HCT116 (cell line): ENCODE data around the gene RNF113A.

Experiments
- ELF1 ChIP-seq: IDR thresholded peaks from 2 replicates; pipeline ENCODE4 v1.6.1; 2012; ENCODE audit warnings: low read depth, borderline replicate concordance
- EZH2 ChIP-seq: fragments of 200-600 bp; sonication (generic); IDR thresholded peaks from 2 replicates; pipeline ENCODE4 v1.6.1; 2017; ENCODE audit warnings: antibody characterized with exemption, mixed run types
- EZH2phosphoT487 ChIP-seq: fragments of 200-600 bp; IDR thresholded peaks from 2 replicates; pipeline ENCODE4 v1.6.1; 2018; ENCODE audit warnings: antibody characterized with exemption, borderline replicate concordance
- JUND ChIP-seq: IDR thresholded peaks from 2 replicates; pipeline ENCODE4 v1.6.1; 2012
- MAX ChIP-seq: IDR thresholded peaks from 2 replicates; pipeline ENCODE4 v1.6.1; 2012
- POLR2A ChIP-seq: IDR thresholded peaks from 2 replicates; pipeline ENCODE4 v1.7.0; 2011; ENCODE audit warnings: borderline replicate concordance; ENCODE audit not compliant: insufficient read depth, insufficient read length; ENCODE audit errors: extremely low read depth
- POLR2AphosphoS5 ChIP-seq: IDR thresholded peaks from 2 replicates; pipeline ENCODE4 v1.6.1; 2011; ENCODE audit warnings: mild to moderate bottlenecking, low read depth, low read length, moderate library complexity
- RAD21 ChIP-seq: IDR thresholded peaks from 2 replicates; pipeline ENCODE4 v1.6.1; 2012; ENCODE audit warnings: low read depth, mild to moderate bottlenecking
- REST ChIP-seq: IDR thresholded peaks from 2 replicates; pipeline ENCODE4 v1.6.1; 2012; ENCODE audit warnings: low read depth
- SIN3A ChIP-seq: IDR thresholded peaks from 2 replicates; pipeline ENCODE4 v1.6.1; 2012; ENCODE audit warnings: low read depth
- SP1 ChIP-seq: IDR thresholded peaks from 2 replicates; pipeline ENCODE4 v1.6.1; 2012; ENCODE audit warnings: low read depth
- TCF7L2 ChIP-seq: IDR thresholded peaks from 2 replicates; pipeline ENCODE4 v1.7.0; 2011; ENCODE audit warnings: borderline replicate concordance, inconsistent platforms; ENCODE audit not compliant: insufficient read depth, insufficient read length; ENCODE audit errors: extremely low read depth
- YY1 ChIP-seq: IDR thresholded peaks from 2 replicates; pipeline ENCODE4 v1.6.1; 2011; ENCODE audit warnings: low read length, low read depth, moderate library complexity, mild to moderate bottlenecking; ENCODE audit not compliant: insufficient replicate concordance; ENCODE audit errors: extremely low read depth
- TF ChIP-seq, protein P1 (sequence below), 3 experiments: fragments of 200-600 bp in 1 of 3; sonication (generic) in 1 of 3; IDR thresholded peaks in 2 of 3; conservative IDR thresholded peaks in 1 of 3; 2 replicates each; pipeline ENCODE4 v1.5.1; 2012 to 2017; ENCODE audit warnings: low read depth in 2 of 3, low read length in 2 of 3, antibody characterized with exemption in 1 of 3, borderline replicate concordance in 1 of 3, control low read depth in 1 of 3, mild to moderate bottlenecking in 1 of 3, mixed read lengths in 1 of 3, mixed run types in 1 of 3, moderate library complexity in 1 of 3; ENCODE audit not compliant: insufficient read depth in 1 of 3

GRCh38 chrX:119852382-119853353 is 18.9 kb downstream of the RNF113A start, which contains the start of gene UPF3B:
- TF ChIP-seq, protein P1, sequence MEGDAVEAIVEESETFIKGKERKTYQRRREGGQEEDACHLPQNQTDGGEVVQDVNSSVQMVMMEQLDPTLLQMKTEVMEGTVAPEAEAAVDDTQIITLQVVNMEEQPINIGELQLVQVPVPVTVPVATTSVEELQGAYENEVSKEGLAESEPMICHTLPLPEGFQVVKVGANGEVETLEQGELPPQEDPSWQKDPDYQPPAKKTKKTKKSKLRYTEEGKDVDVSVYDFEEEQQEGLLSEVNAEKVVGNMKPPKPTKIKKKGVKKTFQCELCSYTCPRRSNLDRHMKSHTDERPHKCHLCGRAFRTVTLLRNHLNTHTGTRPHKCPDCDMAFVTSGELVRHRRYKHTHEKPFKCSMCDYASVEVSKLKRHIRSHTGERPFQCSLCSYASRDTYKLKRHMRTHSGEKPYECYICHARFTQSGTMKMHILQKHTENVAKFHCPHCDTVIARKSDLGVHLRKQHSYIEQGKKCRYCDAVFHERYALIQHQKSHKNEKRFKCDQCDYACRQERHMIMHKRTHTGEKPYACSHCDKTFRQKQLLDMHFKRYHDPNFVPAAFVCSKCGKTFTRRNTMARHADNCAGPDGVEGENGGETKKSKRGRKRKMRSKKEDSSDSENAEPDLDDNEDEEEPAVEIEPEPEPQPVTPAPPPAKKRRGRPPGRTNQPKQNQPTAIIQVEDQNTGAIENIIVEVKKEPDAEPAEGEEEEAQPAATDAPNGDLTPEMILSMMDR (IDR thresholded peaks at IDR 0.05 in 2 of 3, conservative IDR thresholded peaks at IDR 0.05 in 1 of 3; ENCODE audit: borderline replicate concordance in 1 of 3, insufficient read depth in 1 of 3, low read depth in 2 of 3, low read length in 2 of 3) = no peak
- no peak for TF ChIP-seq ELF1
- TF ChIP-seq RAD21 = no peak
- TF ChIP-seq SIN3A = peak; percentile 39
- TF ChIP-seq YY1 = peak; percentile 94
- no peak for TF ChIP-seq EZH2
- TF ChIP-seq SP1 = peak; percentile 67
- no peak for TF ChIP-seq POLR2A
- TF ChIP-seq POLR2AphosphoS5 = peak; percentile 83
- TF ChIP-seq EZH2phosphoT487 = no peak
- peak; percentile 55 for TF ChIP-seq MAX
- TF ChIP-seq REST = no peak
- TF ChIP-seq TCF7L2 = no peak
- TF ChIP-seq JUND = no peak
